Suprapubic skin (tissue), 4 donors: Measurements from ENCODE around the gene YARS1. TPM values are rescaled to one million over a fixed set of nuclear protein-coding genes. Genes with fewer than 3 reads are reported as not detected.

ENCODE experiments used
- DNase-seq, 2 donors: peaks; one replicate each; pipeline ENCODE4 v3.0.0-alpha.2; 2019; ENCODE audit warnings: low spot score in 2 of 2
- H3K27ac ChIP-seq: fragments of 200-600 bp; sonication (generic); one replicate; pipeline ENCODE4 v1.5.1; 2019
- H3K27me3 ChIP-seq: fragments of 200-600 bp; sonication (generic); one replicate; pipeline ENCODE4 v1.5.1; 2019
- H3K36me3 ChIP-seq: fragments of 200-600 bp; sonication (generic); one replicate; pipeline ENCODE4 v1.5.1; 2019
- H3K4me1 ChIP-seq: fragments of 200-600 bp; sonication (generic); one replicate; pipeline ENCODE4 v1.5.1; 2019
- H3K4me3 ChIP-seq: fragments of 200-600 bp; sonication (generic); one replicate; pipeline ENCODE4 v1.5.1; 2019; ENCODE audit warnings: mild to moderate bottlenecking
- H3K9me3 ChIP-seq: fragments of 200-600 bp; sonication (generic); one replicate; pipeline ENCODE4 v1.5.1; 2019
- CTCF ChIP-seq, 2 donors: fragments of 200-600 bp in 1 of 2; fragments of 450-650 bp in 1 of 2; sonication (generic) in 1 of 2; IDR thresholded peaks; one replicate each; pipeline ENCODE4 v1.5.1; 2016 to 2019; ENCODE audit warnings: antibody characterized with exemption in 2 of 2, mild to moderate bottlenecking in 1 of 2, moderate library complexity in 1 of 2
- EP300 ChIP-seq: sonication (generic); formaldehyde crosslinking; IDR thresholded peaks from one replicate; pipeline ENCODE4 v1.6.1; 2017; ENCODE audit warnings: antibody characterized with exemption
- POLR2A ChIP-seq, 2 donors: fragments of 450-650 bp; IDR thresholded peaks; one replicate each; pipeline ENCODE4 v1.6.1; 2017; ENCODE audit warnings: antibody characterized with exemption in 2 of 2, mild to moderate bottlenecking in 2 of 2, moderate library complexity in 2 of 2
- POLR2AphosphoS5 ChIP-seq, 3 donors: sonication (generic); formaldehyde crosslinking; IDR thresholded peaks; one replicate each; pipeline ENCODE4 v1.6.1; 2017; ENCODE audit warnings: antibody characterized with exemption in 3 of 3
- WGBS: methylation state at CpG from one replicate; pipeline ENCODE4 v1.1.5; 2018; 5-methylcytosine and 5-hydroxymethylcytosine counted together
- total RNA-seq, 4 donors: library from RNA; depleted of rRNA; stranded (reverse); fragments of >200 nt; gene quantifications; one replicate each; pipeline ENCODE4 v1.1.0, GENCODE V29; 2016

YARS1 gene
- total RNA-seq, 4 donors from 2014 or later = 47.1 to 68.1 (median 50.7) TPM

DNA sequence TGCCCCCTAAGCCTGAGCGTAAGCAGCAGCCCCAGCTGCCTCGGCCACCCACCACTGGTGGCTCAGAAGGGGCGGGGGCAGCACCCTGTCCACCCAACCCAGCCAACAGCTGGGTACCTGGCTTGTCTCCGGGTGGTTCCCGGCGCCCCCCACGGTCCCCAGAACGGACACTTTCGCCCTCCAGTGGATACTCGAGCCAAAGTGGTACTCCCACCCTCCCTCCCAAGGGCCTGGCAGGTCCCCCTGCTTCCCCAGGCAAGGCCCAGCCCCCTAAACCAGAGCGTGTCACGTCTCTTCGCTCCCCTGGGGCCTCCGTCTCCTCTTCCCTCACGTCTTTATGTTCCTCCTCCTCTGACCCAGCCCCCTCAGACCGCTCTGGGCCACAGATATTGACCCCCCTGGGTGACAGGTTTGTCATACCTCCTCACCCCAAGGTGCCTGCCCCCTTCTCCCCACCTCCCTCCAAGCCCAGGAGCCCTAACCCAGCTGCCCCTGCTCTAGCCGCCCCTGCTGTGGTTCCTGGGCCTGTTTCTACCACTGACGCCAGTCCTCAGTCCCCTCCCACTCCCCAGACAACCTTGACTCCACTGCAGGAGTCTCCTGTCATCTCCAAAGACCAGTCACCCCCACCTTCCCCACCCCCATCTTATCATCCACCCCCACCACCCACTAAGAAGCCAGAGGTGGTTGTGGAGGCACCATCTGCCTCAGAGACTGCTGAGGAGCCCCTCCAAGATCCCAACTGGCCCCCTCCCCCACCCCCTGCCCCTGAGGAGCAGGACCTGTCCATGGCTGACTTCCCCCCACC is 46.2 kb downstream of the YARS1 start:
- no peaks in the 10 kb centered on the region for H3K27me3 ChIP-seq
- peaks cover 56% of the 10 kb centered on the region for H3K36me3 ChIP-seq
- H3K4me3 ChIP-seq = no peak overlapping the region
- H3K9me3 ChIP-seq = no peaks in the 10 kb centered on the region
- TF ChIP-seq POLR2AphosphoS5 (IDR thresholded peaks at IDR 0.05) (no peak), EP300 (no peak), CTCF (IDR thresholded peaks at IDR 0.05) (no peak), POLR2A (IDR thresholded peaks at IDR 0.05) (no peak)
- no peak for DNase-seq
- 79% methylated on average over 11 of the region's 18 CpGs for WGBS
- H3K4me1 ChIP-seq = peaks cover 67% of the 10 kb centered on the region
- H3K27ac ChIP-seq = no peak overlapping the region

DNA sequence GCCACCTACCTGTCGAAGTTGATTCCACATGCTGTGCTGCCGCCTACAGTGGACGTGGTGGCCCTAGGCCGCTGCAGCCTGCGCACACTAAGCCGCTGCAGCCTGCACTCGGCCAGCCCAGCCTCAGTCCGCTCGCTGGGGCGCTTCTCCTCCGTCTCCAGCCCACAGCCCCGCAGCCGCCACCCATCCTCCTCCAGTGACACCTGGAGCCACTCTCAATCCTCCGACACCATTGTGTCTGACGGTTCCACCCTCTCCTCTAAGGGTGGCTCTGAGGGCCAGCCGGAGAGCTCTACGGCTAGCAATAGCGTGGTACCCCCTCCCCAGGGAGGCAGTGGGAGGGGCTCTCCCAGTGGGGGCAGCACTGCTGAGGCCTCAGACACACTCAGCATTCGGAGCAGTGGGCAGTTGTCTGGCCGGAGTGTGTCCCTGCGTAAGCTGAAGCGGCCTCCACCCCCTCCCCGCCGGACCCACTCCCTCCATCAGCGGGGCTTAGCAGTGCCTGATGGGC is 46.9 kb downstream of the YARS1 start:
- Histone ChIP-seq H3K36me3 (peaks cover 52% of the 10 kb centered on the region), H3K9me3 (no peaks in the 10 kb centered on the region), H3K4me1 (peaks cover 68% of the 10 kb centered on the region), H3K27me3 (no peaks in the 10 kb centered on the region), H3K27ac (no peak overlapping the region), H3K4me3 (no peak overlapping the region)
- no peak for DNase-seq
- TF ChIP-seq POLR2AphosphoS5 (IDR thresholded peaks at IDR 0.05) (no peak), CTCF (IDR thresholded peaks at IDR 0.05) (no peak), EP300 (no peak), POLR2A (IDR thresholded peaks at IDR 0.05) (no peak)
- whole genome bisulfite sequencing = 83% methylated on average over 14 of the region's 25 CpGs

DNA sequence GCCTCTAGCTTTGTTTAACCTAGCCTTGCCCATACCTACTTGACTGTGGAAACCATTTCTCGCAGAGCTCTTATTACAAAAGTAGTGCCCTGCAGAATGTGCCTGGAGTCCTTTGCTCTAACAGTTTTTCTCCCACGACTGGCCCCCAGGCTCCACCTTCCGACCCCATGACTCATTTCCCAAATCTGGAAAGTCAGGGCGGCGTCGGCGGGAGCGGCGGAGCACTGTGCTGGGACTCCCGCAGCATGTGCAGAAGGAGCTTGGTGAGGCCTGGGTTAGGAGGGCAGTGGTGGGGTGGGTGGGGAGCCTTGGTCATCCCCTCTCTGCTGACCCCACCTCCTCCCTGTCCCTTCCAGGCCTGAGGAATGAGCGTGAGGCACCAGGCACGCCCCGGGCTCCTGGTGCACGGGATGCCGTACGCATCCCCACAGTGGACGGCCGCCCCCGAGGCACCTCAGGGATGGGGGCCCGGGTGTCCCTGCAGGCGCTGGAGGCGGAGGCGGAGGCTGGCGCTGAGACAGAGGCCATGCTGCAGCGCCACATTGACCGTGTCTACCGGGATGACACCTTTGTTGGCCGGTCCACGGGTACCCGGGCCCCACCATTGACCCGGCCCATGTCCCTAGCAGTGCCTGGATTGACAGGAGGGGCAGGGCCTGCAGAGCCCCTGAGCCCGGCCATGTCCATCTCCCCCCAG is 47.5 kb downstream of the YARS1 start:
- DNase-seq = no peak
- Histone ChIP-seq H3K36me3 (peaks cover 46% of the 10 kb centered on the region), H3K4me3 (no peak overlapping the region), H3K27me3 (no peaks in the 10 kb centered on the region), H3K27ac (no peak overlapping the region), H3K9me3 (no peaks in the 10 kb centered on the region), H3K4me1 (peaks cover 68% of the 10 kb centered on the region)
- no peak for TF ChIP-seq POLR2A (IDR thresholded peaks at IDR 0.05)
- no peak for TF ChIP-seq EP300
- no peak for TF ChIP-seq CTCF (IDR thresholded peaks at IDR 0.05)
- TF ChIP-seq POLR2AphosphoS5 (IDR thresholded peaks at IDR 0.05) = no peak
- 48% methylated on average over 12 of the region's 32 CpGs for WGBS

DNA sequence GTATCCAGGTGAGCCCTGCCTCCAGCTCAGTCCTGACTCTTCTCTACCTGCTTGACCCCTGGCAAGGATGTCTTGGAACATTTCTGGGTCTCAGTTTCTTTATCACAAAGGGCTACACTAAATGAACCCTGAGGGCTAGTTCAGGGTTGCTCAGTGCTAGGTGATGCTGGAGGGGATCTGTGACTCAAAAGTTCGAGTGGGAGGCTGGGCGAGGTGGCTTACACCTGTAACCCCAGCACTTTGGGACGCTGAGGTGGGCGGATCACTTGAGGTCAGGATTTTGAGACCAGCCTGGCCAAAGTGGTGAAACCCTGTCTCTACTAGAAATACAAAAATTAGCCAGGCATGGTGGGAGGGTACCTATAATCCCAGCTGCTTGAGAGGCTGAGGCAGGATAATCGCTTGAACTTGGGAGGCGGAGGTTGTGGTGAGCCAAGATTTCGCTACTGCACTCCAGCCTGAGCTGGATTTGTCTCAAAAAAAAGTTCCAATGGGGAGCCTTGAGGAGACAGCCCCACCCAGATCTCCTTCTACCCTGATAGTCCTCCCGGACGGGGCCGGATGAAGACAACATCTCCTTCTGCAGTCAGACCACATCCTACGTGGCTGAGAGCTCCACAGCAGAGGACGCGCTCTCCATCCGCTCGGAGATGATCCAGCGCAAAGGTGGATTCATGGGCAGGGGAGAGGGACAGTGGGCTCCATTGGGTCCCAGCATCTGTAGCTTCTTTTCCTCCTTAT is 48.9 kb downstream of the YARS1 start:
- Histone ChIP-seq H3K4me1 (peaks cover 75% of the 10 kb centered on the region), H3K36me3 (peaks cover 33% of the 10 kb centered on the region), H3K9me3 (no peaks in the 10 kb centered on the region), H3K4me3 (no peak overlapping the region), H3K27me3 (no peaks in the 10 kb centered on the region), H3K27ac (peak overlapping the region; percentile 66)
- WGBS = 72% methylated on average over 16 of the region's 16 CpGs
- DNase-seq = no peak
- no peak for TF ChIP-seq CTCF (IDR thresholded peaks at IDR 0.05)
- TF ChIP-seq POLR2A (IDR thresholded peaks at IDR 0.05) = no peak
- TF ChIP-seq POLR2AphosphoS5 (IDR thresholded peaks at IDR 0.05) = no peak
- no peak for TF ChIP-seq EP300
